Astrocyte (in vitro differentiated cells and primary cell): ENCODE data around the gene LAMP1. TPM values are rescaled to one million over a fixed set of nuclear protein-coding genes. Genes with fewer than 3 reads are reported as not detected.
A peak's percentile ranks its signal among the peaks of the same experiment; 100 is the strongest.

ENCODE experiments used
- DNase-seq: peaks from one replicate; pipeline ENCODE4 v3.0.0-alpha.2; 2010; ENCODE audit warnings: low read depth
- FAIRE-seq: peaks from 2 replicates; lab custom pipeline; 2011; peaks lifted over from hg19 to GRCh38; lab: Jason Lieb, UNC
- H2AFZ ChIP-seq: 2 replicates; pipeline ENCODE4 v1.6.0; 2012; ENCODE audit warnings: low read depth, low read length, inconsistent platforms
- H3K27ac ChIP-seq: 2 replicates; pipeline ENCODE4 v1.5.1; 2011; ENCODE audit warnings: low read depth, low read length, inconsistent platforms
- H3K27me3 ChIP-seq: 2 replicates; pipeline ENCODE4 v1.6.0; 2011; ENCODE audit warnings: low read length, inconsistent platforms; ENCODE audit not compliant: insufficient read depth
- H3K36me3 ChIP-seq: 2 replicates; pipeline ENCODE4 v1.5.1; 2011; ENCODE audit warnings: low read length, inconsistent platforms; ENCODE audit not compliant: insufficient read depth
- H3K4me1 ChIP-seq: 2 replicates; pipeline ENCODE4 v1.5.1; 2011; ENCODE audit warnings: low read length, inconsistent platforms; ENCODE audit not compliant: insufficient read depth
- H3K4me2 ChIP-seq: 2 replicates; pipeline ENCODE4 v1.6.0; 2012; ENCODE audit warnings: low read length, inconsistent platforms
- H3K4me3 ChIP-seq: 2 replicates; pipeline ENCODE4 v1.5.1; 2011; ENCODE audit warnings: low read depth, mild to moderate bottlenecking, low read length, inconsistent platforms; ENCODE audit not compliant: insufficient read depth
- H3K79me2 ChIP-seq: 2 replicates; pipeline ENCODE4 v1.6.0; 2012; ENCODE audit warnings: mild to moderate bottlenecking, low read length, inconsistent platforms; ENCODE audit not compliant: insufficient read depth
- H3K9ac ChIP-seq: 2 replicates; pipeline ENCODE4 v1.6.0; 2012; ENCODE audit warnings: mild to moderate bottlenecking, low read length, inconsistent platforms
- H3K9me3 ChIP-seq: 2 replicates; pipeline ENCODE4 v1.5.1; 2012; ENCODE audit warnings: low read depth, mild to moderate bottlenecking, low read length, inconsistent platforms; ENCODE audit not compliant: insufficient read depth
- H4K20me1 ChIP-seq: 2 replicates; pipeline ENCODE4 v1.6.0; 2012; ENCODE audit warnings: low read length, inconsistent platforms; ENCODE audit not compliant: insufficient read depth
- H3K27ac Mint-ChIP-seq: one replicate; pipeline ENCODE4 v1.8.0; 2021; ENCODE audit warnings: mild to moderate bottlenecking, mixed read lengths; ENCODE audit not compliant: unreplicated experiment
- H3K27me3 Mint-ChIP-seq: one replicate; pipeline ENCODE4 v1.8.0; 2021; ENCODE audit warnings: low read depth, mixed read lengths; ENCODE audit not compliant: unreplicated experiment
- H3K36me3 Mint-ChIP-seq: one replicate; pipeline ENCODE4 v1.8.0; 2021; ENCODE audit warnings: low read depth, mixed read lengths; ENCODE audit not compliant: unreplicated experiment
- H3K4me1 Mint-ChIP-seq: one replicate; pipeline ENCODE4 v1.8.0; 2021; ENCODE audit warnings: low read depth, mixed read lengths; ENCODE audit not compliant: unreplicated experiment
- H3K4me3 Mint-ChIP-seq: one replicate; pipeline ENCODE4 v1.8.0; 2021; ENCODE audit warnings: mild to moderate bottlenecking, moderate library complexity, mixed read lengths; ENCODE audit not compliant: unreplicated experiment
- H3K9me3 Mint-ChIP-seq: one replicate; pipeline ENCODE4 v1.8.0; 2021; ENCODE audit warnings: mild to moderate bottlenecking, mixed read lengths; ENCODE audit not compliant: unreplicated experiment
- EZH2 ChIP-seq: IDR thresholded peaks from 2 replicates; pipeline ENCODE4 v1.6.1; 2012; ENCODE audit warnings: mild to moderate bottlenecking, low read length, inconsistent platforms; ENCODE audit not compliant: insufficient read depth
- total RNA-seq: library from RNA; stranded (reverse); gene quantifications from 2 replicates; pipeline ENCODE4 v1.2.1, GENCODE V29; 2021
- TF ChIP-seq, protein P1 (sequence below): IDR thresholded peaks from 2 replicates; pipeline ENCODE4 v1.5.1; 2011; ENCODE audit warnings: low read depth, mild to moderate bottlenecking, inconsistent platforms, low read length, moderate library complexity; ENCODE audit not compliant: insufficient read depth

The LAMP1 gene
- total RNA-seq, 1 donor from 2014 or later, result 313 TPM

DNA sequence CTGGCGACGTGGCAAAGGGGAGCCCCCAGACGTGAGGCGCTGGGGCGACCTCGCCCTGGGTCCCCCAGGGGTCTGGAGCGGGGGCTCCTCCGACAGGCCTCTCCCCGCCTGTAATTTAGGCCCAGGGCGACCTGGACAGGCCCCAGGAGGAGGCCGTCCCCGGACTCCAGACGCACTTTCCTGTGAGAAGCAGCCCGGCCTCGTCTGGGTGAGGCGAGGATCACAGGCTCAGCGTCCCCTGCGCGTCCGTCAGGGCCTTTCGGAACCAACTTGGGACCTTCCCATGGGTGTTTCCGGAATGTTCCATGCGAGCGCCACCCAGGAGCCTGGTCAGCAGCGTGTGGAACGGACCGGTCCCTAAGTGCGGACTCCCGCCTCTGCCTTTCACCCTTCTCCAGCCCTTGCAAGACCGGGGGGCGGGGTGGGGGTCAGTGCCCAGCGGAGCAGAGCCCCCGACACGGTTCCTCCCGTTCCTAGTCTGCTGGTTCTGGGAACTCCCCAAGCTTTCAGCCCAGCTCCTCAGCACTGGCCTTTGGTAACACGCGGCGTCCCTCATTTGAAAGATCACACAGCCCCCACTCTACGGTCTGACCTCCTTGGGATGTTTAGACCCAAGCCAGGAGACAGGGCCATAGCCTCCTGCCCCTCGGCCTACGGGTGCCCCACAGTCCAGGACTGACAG is 68.0 kb downstream of the LAMP1 start:
- Histone ChIP-seq H2AFZ (peak overlapping the region; percentile 18), H3K4me2 (no peak overlapping the region), H3K4me1 (no peaks in the 10 kb centered on the region), H3K36me3 (no peaks in the 10 kb centered on the region), H3K27me3 (peaks cover 28% of the 10 kb centered on the region), H3K9me3 (no peaks in the 10 kb centered on the region), H4K20me1 (no peaks in the 10 kb centered on the region), H3K79me2 (no peaks in the 10 kb centered on the region), H3K4me3 (no peak overlapping the region), H3K27ac (no peak overlapping the region), H3K9ac (no peak overlapping the region)
- Mint-ChIP-seq H3K27me3 (peaks cover 51% of the 10 kb centered on the region), H3K4me3 (no peak overlapping the region), H3K36me3 (no peaks in the 10 kb centered on the region), H3K4me1 (no peaks in the 10 kb centered on the region), H3K27ac (no peak overlapping the region), H3K9me3 (no peaks in the 10 kb centered on the region)
- FAIRE-seq, result no peak
- TF ChIP-seq, protein P1, sequence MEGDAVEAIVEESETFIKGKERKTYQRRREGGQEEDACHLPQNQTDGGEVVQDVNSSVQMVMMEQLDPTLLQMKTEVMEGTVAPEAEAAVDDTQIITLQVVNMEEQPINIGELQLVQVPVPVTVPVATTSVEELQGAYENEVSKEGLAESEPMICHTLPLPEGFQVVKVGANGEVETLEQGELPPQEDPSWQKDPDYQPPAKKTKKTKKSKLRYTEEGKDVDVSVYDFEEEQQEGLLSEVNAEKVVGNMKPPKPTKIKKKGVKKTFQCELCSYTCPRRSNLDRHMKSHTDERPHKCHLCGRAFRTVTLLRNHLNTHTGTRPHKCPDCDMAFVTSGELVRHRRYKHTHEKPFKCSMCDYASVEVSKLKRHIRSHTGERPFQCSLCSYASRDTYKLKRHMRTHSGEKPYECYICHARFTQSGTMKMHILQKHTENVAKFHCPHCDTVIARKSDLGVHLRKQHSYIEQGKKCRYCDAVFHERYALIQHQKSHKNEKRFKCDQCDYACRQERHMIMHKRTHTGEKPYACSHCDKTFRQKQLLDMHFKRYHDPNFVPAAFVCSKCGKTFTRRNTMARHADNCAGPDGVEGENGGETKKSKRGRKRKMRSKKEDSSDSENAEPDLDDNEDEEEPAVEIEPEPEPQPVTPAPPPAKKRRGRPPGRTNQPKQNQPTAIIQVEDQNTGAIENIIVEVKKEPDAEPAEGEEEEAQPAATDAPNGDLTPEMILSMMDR, result no peak
- TF ChIP-seq EZH2, result no peak
- no peak for DNase-seq

DNA sequence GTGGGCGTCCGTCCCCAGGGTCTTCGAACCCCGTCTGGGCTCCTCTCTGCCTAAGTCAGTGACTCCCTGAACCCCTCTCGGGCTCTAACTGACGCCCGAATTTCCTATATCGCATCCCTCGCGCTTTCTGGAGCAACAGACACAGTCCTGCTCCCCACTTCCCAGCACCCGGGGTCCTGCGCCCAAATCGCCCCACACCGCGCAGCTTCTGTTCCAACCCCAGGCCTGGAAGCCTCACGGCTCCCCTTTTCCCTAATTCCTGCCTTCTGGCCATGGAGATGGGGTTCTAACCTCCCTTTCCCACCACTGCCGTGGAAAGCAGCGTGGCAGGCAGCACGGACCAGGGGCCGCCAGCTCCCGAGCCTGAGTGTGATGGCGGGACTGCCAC is 68.5 kb downstream of the LAMP1 start:
- no peak overlapping the region for H3K4me3 Mint-ChIP-seq
- no peak overlapping the region for H3K4me2 ChIP-seq
- no peak for DNase-seq
- no peaks in the 10 kb centered on the region for H3K9me3 Mint-ChIP-seq
- no peak for FAIRE-seq
- H3K27me3 Mint-ChIP-seq, result peaks cover 47% of the 10 kb centered on the region
- no peaks in the 10 kb centered on the region for H3K36me3 Mint-ChIP-seq
- TF ChIP-seq EZH2, result no peak
- TF ChIP-seq, protein P1, result no peak
- H2AFZ ChIP-seq, result no peak overlapping the region
- H3K36me3 ChIP-seq, result no peaks in the 10 kb centered on the region
- H3K4me1 Mint-ChIP-seq, result no peaks in the 10 kb centered on the region
- H3K27me3 ChIP-seq, result peaks cover 23% of the 10 kb centered on the region
- H3K9ac ChIP-seq, result no peak overlapping the region
- no peaks in the 10 kb centered on the region for H3K4me1 ChIP-seq
- no peaks in the 10 kb centered on the region for H4K20me1 ChIP-seq
- H3K9me3 ChIP-seq, result no peaks in the 10 kb centered on the region
- H3K4me3 ChIP-seq, result no peak overlapping the region
- no peak overlapping the region for H3K27ac Mint-ChIP-seq
- no peaks in the 10 kb centered on the region for H3K79me2 ChIP-seq
- H3K27ac ChIP-seq, result no peak overlapping the region

DNA sequence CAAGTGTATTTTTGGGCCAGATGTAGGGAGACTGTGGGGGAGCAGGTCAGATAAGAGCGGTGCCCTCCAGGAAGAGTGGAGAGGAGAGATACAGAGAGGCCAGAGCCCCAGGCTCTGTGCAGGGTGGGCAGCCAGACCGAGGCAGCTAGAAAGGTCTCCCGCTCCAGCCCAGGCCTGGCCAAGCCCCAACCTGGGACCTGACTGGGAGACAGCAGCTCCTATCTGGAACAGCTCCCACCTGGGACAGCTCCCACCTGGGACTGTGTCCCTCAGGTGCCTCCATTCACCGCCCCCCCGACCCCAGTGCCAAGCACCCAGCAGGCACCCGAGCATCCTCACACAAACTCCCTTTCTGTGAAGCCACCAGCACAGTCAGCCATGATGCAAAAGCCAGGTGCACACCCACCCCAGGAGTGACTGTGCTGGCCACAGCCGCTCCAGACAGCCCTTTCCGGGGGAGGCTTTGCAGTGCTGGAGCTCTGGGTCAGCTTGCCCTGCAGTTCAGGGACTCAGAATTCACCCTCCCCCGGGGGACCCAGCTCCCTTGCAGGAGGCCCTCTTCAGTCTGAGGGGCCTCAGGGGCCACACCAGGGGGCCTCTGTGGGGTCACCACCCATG is 69.0 kb downstream of the LAMP1 start:
- Mint-ChIP-seq H3K4me3 (no peak overlapping the region), H3K36me3 (no peaks in the 10 kb centered on the region), H3K27me3 (peaks cover 49% of the 10 kb centered on the region), H3K27ac (no peak overlapping the region), H3K9me3 (no peaks in the 10 kb centered on the region), H3K4me1 (no peaks in the 10 kb centered on the region)
- TF ChIP-seq, protein P1, result no peak
- TF ChIP-seq EZH2, result no peak
- Histone ChIP-seq H3K79me2 (no peaks in the 10 kb centered on the region), H4K20me1 (no peaks in the 10 kb centered on the region), H3K27ac (no peak overlapping the region), H3K27me3 (peaks cover 22% of the 10 kb centered on the region), H3K4me1 (no peaks in the 10 kb centered on the region), H3K4me3 (no peak overlapping the region), H3K4me2 (no peak overlapping the region), H3K36me3 (no peaks in the 10 kb centered on the region), H3K9ac (no peak overlapping the region), H2AFZ (no peak overlapping the region), H3K9me3 (no peaks in the 10 kb centered on the region)
- no peak for DNase-seq
- no peak for FAIRE-seq
